ENCODE results near the gene USP4.

The USP4 gene

DNA sequence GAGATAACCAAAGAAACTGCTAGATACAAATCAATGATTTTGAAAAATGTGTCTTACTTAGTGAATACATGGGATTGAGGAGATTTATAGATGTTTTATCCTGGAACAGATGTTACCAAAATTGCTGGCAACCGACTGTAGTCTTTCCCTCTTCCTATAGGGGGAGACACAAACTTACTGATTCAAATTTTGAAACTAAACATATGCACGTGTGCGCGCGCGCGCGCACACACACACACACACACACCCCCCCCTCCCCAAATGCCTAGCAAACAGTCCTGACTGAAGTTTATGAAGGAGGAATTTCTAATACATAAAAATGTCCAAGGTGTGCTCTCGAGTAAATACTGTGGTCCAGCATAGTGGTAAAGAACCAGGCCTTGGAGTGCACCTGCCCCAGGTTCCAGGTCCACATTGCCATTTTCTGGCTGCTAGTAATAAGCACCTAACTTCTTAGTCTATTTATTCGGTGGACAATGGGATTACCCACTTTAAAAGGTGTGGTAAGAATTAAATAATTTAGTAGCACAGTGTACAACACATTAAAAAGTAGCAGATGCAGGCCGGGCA lies 44.3 kb downstream of the USP4 start:
- peak; percentile 49 for DNase-seq

DNA sequence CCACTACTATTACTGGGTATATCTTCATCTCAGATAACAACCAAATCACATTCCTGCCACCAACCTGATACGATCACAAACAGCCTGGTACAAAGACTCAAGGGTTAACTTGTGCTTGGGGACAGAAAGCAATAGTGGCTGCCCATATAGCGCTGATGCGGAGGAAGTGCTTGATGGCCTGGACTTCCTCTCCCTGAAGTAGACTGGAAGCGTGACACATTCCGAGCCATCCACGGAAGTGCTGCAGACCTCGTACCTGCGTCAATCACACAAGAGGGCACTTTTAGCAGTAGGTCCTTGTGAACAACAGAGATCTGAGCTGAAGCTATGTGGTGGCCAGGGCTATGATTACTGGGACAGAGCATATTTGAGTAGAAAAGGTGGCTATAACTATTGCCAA lies 45.5 kb downstream of the USP4 start:
- no peak for DNase-seq

DNA sequence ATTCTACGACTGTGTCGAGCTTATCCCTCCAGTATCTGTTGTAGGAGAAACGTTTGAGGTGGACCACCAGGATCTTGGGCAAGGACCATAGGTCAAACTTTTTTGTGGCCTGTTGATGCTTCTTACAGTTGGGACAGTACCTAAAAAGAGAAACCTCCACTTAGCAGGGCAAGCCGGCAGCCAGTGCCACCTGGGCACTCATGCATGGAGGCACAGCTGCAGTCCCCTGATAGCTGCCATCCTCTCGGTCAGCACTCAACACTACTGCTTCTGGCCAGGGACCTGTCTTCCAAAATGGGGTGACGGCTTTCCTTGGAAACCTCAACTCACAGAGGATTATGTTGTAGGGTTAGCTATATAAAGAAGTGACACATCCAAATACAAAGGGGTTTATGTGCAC lies 55.9 kb downstream of the USP4 start:
- DNase-seq: no peak

DNA sequence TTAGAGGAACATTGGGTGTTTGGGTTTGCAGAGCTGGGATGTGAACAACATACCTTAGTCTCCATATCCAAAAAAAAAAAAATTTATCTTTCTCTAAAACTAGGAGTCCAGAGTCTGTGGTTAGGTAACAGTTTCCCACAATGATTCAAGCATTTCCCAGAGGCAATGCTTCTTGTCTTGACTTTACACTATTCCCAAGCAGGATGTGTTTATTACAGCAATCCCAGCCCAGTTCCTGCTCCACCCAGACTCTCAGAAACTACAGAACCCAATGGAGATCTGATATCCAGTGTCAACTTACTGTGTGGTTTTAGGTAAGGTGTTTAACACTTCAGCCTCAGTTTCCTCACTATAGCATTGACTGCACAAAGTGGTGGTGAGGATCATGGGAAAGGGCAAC lies 60.5 kb downstream of the USP4 start:
- no peak for DNase-seq

DNA sequence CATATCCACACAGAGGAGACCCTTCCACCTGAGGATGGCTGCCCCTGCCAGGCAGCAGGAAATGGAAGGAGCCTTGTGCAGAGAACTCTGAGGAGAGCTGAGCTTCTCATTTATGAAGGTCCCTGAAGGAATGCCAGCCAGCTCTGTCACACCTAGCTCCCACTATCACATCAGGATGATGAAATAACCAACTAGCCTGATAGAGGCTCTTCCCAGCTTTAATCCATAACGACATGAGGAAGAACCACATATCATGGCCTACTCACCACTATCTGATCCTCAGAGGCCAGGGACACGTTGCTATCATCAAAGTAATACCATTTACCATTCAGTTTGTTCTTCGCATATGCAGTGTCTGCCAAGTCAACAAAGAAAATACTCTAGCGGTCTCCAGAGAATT lies 61.3 kb downstream of the USP4 start:
- DNase-seq: no peak

DNA sequence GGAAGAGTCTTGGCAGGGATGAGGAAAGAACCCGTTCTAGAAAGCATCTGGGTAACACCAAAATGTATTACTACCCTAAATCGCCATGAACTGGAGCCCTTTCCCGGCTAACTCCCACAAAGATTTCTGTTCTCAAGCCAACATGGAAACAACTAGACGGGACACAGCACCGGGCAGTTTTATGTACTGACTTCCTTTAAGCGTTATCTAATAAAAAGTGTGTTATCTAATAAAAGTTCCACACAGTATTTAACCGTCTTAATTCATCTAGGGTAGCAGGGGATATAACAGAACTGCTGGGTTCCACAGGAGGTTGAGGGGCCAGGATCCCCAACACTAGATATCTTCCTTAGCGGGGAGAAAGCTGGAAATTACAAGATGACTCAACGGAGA lies 62.5 kb downstream of the USP4 start:
- no peak for DNase-seq

DNA sequence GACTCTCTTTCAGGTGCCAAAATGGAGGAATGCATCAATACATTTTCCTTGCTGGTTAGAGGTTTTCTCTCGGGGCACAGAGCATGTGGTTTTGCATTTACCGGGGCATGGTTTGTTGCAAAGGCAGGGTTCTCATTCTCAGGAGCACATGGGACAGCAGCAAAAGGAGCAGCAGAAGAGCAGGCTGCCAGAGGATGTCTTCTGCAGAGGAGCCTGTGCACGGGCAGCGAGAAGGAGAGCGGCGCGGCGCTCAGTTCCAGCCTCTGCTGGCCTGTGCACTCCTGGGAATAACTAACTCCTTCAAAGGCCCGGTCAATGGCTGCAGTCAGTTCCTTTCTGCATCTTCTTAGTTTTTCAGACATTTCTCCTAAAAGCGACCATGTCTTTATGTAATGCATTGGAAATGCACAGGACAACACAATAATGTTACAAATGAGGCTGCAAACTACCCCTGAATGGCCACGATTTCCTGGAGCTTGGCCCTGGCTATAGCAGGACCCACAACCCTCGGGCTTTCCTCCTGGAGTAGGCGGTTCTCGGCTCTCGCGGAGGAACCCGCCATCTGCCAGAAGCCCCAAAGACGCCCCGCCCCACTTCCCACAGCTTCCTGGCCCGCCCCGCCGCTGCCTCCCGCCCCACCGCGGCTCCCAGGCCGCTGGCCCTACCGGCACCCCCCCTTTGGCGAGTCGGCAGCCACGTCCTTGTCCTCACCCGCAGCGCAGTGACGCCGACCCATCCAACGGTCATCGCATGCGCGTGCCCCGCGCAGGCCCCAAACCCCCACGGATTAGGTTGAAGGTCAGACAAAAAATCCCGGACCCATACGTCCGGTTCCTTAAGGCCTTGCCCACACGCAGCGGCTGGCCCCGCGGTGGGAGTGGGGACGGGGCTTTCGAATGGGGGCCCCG lies 63.1 kb downstream of the USP4 start, which contains the start of gene C3orf62:
Gene C3orf62 (minus strand): TSS at position 758 of the 908 bp plus-strand sequence. CDS start 360 bp downstream, at position 398.
- DNase-seq: peak; percentile 87

DNA sequence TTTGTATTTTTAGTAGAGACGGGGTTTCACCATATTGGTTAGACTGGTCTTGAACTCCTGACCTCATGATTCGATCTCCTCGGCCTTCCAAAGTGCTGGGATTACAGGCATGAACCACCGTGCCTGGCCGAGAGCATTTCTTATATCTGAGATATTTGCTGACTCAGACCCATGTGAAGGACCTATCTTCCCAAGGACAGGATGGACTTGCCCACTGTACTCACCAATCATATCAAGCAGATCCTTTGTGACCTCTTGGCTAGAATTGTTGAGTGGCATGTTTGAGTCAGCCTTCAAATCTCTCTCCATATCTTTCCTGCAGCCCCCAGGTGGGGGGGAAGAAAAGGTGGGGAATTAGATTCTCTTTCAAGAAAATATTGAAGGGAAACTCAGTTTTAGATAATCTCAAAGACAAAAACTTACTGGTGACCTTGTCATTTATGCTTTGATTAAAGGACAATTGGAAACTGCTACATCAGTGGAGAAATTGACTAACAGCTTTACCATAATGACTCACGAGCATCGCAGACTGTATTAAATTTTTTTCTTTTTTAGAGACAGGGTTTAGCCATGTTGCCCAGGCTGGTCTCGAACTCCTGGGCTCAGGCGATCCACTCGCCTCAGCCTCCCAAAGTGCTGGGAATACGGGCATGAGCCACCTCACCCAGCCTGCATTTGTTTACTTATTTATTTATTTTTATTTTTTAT lies 65.9 kb downstream of the USP4 start:
- no peak for DNase-seq

DNA sequence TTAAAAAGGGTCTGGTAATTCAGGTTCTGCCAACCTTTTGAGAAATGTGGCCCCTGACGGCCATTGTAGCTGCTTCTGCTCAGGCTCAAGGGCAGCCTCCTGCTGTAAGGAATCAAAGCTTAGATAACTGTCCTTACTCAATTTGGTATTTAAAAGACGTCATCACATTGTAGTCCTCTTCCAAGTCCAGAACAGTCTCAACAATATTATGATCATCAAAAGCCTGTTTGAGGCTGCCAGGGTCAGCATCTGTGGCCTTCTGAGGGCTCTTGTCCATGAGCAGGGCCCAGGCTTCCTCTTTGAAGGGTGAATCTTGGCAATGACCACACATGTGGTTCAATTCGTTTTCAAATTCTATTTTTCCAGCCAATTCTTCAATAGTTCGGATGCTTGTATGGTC lies 68.8 kb downstream of the USP4 start:
- DNase-seq: no peak

DNA sequence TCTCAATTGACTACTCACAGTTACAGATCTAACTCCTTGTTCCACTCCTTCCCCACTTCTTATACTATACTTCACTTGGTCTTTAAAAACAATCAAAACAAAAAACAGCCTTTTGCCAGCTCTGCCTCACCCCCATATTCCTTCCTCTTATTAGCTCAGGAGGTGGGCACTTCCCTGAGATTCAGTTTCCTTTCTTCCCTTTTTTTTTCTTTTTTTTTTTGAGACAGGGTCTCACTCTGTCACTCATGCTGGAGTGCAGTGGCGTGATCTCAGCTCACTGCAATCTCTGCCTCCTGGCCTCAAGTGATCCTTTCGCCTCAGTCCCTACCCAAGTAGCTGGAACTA lies 69.7 kb downstream of the USP4 start:
- no peak for DNase-seq

DNA sequence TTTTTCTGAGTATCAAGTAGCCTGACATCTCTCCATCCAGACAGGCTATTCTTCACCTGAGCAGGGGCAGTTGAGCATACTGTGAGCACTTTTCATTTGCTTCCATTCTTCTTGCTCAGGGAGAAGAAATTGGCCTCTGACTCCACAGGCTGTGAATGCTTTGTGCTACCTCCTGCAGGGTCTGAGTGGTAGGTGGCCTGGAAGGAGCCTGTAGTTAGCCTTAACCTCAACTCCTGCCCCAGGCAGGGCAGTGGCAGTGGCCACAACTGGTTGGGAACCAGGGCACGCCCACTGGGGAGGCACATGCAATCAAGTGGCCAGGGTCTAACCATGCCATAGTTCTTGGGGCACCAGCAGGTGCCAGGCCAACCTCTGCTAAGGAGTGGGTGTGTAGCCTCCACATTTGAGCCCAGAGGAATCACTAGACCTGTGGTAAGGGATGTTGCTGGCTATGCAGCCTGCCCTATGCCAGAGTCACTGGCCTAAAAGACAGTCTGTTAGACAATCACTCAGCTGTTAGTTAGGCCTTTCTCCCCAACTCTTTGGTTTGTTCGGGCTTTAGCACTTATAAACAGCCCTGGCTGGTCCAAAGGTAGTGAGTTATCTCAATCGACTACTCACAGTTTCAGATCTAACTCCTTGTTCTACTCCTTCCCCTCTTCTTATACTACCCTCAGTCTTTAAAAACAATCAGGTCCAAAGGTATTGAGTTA lies 70.3 kb downstream of the USP4 start:
- DNase-seq: no peak

DNA sequence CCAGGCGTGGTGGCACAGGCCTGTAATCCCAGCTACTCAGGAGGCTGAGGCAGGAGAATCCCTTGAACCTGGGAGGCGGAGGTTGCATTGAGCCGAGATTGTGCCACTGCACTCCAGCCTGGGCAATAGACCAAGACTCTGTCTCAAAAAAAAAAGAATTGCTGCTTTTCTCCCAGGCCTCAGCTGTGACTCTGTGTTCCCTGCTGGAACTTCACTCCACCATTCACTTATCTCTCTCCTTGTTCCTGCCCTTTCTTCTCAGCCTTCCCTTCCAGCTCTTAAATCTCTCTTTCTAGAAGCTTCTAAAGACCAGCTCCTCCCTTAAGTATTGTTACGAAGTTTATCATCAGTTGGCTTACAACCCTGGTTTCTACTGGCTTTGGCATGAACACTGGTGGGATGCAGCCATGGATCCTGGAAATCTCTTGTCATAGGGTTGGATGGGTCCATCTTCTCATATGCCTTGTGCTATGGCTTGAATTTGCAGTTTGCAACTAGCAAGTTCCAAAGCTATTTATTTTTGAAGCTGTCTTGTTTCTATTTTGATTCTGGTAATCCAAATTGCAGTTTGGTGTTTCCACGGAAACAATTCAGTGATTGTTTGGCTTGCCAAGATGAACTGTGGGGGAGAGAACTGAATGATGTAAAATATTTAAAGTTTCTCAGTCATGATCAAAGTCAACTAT lies 73.3 kb downstream of the USP4 start:
- DNase-seq: no peak

DNA sequence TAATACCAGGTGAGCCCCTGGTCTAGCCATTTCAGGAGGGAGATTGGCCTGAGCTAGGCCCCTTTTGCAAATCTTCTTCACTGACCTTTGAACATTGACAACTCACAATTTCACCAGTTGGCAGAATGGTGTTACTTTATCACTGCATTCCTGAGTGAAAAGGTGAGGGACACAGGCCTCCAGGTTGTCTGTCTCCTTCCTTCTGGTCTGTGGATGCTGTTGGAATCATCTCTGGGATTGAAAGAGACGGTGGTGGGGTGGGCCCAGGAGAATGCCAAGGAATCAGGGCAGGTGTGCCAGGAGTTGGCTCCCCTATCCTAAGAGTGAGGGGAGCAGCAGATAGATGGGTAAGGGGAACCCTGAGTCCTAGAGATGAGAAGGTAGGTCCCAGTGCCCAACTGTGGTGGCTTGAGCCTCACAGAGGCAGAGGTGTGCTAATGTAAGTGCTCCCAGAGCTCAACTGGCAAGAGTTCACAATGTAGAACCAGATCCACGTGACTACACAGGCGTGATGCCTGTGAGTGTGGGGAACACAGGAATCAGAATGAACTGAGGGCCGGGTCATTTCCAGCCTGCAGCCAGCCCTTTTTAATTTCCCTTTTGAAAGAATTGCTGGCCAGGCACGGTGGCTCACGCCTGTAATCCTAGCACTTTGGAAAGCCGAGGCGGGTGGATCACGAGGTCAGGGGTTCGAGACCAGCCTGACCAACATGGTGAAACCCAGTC lies 74.0 kb downstream of the USP4 start:
- DNase-seq: no peak

DNA sequence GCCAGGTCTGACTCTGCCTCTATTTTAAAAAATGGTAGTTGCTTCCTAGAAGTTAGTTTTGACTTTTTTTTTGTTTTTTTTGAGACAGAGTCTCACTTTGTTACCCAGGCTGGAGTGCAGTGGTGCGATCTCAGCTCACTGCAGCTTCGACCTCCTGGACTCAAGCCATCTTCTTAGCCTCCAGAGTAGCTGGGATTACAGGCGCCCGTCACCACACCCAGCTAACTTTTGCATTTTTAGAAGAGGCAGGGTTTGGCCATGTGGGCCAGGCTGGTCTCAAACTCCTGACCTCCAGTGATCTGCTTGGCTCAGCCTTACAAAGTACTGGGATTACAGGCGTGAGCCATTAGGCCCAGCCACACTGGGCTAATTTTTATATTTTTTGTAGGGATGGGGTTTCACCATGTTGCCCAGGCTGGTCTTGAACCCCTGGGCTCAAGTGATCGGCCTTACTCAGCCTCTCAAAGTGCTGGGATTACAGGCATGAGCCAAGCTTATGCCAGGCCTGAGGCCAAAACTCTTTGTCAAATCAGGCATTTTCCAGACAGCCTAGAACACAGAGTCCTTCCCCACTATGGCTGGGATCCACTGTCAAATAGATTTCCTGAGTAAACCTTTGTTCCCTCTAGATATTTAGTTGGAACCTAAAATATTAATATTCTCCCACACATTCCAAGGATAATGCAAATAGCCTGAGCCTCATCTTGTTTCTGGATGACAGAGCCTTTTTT lies 76.5 kb downstream of the USP4 start:
- DNase-seq: no peak

DNA sequence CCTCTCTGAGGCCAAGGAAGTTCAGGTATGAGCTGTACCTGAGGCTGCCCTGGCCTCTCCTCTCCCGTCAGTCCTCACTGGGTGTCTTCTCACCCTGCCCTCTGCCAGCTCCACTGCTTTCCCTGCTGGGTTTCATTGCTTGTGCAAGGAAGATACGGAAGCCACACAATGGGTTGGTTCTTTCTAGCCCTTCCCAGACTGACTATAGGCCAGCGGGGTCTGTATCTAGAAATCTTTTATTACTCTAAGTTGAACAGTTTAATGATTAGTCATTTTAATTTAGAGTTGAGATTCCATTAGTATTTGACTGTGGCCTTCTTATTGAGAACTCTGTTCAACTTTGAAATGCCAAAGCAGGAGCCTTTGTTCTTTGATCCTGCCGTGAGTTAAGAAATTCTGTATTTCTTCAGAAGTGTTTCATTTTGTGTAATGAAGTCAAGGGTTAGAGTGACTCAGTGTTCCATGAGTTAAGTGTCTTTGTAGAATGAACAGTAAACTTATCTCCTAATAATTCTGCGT lies 79.0 kb downstream of the USP4 start:
- no peak for DNase-seq

DNA sequence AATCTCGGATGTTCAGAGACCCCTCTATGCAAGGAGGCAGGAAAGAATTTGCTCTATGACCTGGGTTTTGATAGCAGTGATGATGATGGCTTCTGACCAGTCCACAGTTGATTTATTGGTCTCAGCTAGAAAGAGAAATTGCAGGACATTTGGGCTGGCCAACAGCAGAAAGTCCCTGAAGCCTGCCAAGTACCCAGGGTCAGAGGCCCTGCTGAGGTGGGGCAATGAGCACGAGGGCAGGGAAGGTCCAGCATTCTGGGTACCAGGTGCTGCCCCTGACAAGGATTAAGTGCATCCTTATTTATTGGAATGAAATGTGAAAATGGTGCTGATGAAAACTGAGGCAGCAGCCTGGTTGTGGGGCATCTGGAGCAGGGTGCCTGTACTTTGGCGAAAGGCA lies 82.7 kb downstream of the USP4 start:
- DNase-seq: no peak

DNA sequence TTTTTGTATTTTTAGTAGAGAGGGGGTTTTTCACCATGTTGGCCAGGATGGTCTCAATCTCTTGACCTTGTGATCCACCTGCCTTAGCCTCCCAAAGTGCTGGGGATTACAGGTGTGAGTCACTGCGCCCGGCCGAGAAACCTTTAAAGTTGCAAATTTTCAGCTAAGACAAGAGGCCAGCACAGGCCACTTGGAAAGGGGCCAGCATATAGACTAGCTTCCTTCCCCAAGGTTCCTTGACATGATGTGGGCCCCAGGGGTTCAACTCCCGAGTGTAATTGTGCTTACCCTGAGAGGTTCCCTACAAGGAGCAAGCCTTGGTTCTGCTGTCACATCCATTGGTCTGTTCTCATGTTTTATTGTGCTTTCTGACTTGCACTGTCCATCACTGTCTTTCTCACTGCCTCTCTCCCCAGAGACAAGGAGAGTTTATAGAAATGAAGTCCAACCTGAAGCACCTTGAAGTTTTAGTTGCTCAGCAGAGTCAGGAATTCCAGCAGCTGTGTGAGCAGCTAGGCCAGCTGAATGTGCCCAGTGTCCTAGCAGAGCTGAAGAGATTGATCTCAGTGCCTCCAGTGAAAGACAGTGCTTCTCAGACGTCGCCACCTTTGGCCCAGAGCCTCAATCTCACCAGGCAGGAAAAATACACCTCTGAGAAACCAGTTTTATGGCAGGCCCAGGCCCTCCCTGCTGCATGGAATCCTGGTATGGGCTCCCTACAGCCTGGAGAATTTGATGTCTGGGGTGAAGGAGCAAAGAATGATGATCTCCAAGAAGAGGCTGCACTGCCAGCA lies 83.9 kb downstream of the USP4 start:
- no peak for DNase-seq

DNA sequence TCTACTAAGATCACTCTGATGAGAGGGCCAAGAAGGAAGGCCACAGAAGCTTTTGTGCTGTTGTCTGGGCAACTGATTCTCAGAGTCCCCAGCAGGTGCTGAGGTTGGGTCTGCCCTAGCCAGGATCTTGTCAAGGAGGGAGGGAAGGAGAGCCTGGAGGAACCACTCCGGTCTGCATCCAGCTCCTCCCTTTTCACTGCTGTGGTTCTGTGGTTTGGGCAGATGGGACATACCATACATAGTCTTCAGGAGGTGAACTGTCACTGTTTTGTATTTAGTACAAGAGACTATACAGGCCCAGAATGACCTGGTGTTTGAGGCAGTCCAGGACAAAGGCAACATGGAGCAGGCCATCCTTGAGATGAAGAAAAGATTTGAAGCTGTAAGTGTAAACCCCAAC lies 84.7 kb downstream of the USP4 start:
- no peak for DNase-seq

DNA sequence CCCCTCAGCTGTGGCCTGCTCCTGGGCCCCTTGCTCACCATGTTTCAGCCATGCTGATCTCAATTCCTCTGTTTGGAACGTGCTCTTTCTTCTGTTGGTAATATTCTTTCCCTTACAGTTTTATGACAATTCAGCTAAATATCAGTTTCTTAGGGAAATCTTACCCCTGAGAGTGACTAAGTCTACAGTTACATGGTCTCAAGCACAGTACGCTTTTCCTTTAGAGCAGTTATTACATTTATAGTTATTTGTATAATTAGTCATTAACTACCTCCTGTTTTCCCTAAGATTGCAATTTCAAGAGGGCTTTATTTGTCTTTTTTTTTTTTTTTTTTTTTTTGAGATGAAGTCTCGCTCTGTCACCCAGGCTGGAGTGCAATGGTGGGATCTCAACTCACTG lies 86.3 kb downstream of the USP4 start:
- no peak for DNase-seq

DNA sequence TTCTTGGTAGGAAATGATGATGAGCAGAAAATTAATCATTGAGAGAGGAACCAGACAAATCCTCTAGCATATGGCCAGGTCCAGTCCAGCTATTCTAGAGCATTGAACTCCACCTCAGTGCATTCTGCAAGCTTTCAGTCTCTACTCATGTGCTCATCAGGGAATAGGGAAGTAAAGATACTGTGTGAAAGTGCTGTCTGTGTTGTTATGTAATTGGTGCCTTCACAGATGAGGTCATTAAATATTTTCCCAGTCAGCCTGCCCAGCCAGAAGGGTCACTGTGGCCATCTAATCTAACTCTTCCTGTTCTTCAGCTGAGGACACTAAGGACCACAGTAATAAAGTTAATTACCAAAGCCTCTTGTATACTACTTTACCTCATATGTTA lies 91.0 kb downstream of the USP4 start:
- no peak for DNase-seq

All from activated CD4-positive, alpha-beta T cell treated with anti-CD3 and anti-CD28 coated beads for 48 hours (primary cell).